Right ventricle myocardium inferior (tissue), 1 donor: ENCODE results near the gene PRRX1. TPM values are rescaled to one million over a fixed set of nuclear protein-coding genes. Genes with fewer than 3 reads are reported as not detected.

ENCODE experiments used
- ATAC-seq: fragments of 200-7000 bp; cut with Tn5 transposase; one replicate; pipeline ENCODE4 v1.9.1; 2020; ENCODE audit warnings: mild to moderate bottlenecking, moderate library complexity
- DNase-seq: peaks from one replicate; pipeline ENCODE4 v3.0.0; 2021; ENCODE audit errors: missing footprints
- intact Hi-C: fragments of 100-400 bp; cut with DNase I; formaldehyde crosslinking; loops from one replicate; pipeline ENCODE4 v1.11.0; 2022
- total RNA-seq: library from RNA; stranded (reverse); fragmentation: NEBNext Ultra II Directional; extraction: Animal tissue kit (Norgen Biotek cat#: 25700); gene quantifications from one replicate; pipeline ENCODE4 v1.2.1, GENCODE V29; 2021
- donor health status: DM: no; HTN: yes; CAD: no; lungs with severe emphysema.

The PRRX1 gene
- total RNA-seq, 1 donor from 2014 or later, result 46.3 TPM

DNA sequence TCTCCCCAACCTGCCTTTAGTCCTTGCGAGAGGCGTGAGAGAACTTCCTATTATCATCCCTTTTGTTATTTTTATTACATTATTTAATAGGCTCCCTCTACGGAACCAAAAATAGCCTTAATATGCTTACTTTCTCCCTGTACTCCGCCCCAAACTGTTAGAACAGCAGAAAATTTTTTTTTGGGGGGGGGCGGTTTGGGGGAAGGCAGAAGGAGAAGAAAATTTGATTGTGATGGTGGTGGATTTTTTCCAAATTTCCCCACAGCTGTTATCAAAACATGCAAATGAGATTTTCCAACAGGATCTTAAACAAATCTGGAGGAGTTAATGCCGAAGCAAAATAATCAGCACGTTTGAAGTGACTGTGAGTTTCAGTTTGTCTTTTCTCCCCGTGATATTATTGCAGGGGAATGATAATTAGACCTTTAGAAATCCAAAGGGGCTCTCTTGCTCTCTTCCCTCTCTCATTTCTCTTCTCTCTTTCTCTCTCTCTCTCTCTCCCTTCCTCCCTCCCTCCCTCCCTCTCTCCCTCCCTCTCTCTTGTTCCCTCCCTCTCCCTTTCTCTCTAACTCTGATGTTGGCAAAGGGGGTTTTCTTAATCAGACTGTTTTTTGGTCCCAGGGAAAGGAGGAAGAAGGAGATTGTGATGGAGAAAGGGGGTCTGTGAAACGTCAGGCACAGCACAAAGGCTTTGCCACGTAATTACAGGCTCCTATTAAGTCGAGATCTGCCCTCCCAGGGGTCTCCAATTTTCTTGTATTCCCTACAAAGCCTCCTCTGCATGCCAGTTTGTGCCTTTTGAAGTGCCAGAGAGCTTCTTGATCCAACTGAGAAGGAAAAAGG is 1.1 kb upstream of the PRRX1 start:
- peak; percentile 30 for ATAC-seq

DNA sequence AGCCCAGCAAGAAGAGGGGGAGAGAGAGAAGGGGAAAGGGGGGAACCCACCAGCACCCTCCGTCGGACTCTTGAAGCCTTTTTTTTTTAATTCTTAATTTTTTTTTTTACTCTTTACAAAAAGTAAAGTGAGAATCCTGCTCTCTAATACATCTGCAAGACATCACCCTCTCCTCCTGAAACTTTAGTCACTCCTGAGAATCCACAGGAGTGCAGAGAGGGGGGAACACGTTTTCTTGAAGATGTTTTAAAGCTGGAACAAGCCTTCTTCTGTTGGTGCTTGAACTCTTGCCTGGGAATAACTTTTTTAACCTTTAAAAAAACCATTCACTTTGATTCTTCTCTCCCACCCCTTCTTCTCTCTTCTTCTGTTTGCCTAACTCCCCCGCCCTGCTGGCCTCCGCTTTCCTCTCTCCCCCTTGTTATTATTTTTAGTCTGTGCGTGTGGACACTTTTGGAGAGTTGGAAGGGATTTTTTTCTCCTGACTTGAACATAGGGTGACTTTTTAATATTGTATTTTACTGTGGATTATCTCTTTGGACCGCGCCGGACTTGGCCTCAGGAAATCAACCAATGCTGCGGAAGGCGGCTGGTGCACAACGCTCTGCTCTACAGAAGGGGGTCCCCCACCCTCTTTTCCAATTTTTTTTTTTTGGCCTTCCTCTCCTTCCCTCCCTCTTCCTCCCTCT is 383 bp upstream of the PRRX1 start:
- ATAC-seq (peak; percentile 24), DNase-seq (no peak)
- intact Hi-C loops, result loop anchor here (2.0 to 10.0 kb wide), 6 partner anchors 101 to 591 kb away; partner anchors contain the start of genes GORAB, KIFAP3 and NTMT2

More for the DNA sequence above, 1.1 kb upstream of the PRRX1 start:
- intact Hi-C loops, result loop anchor here (5.0 to 10.0 kb wide), 5 partner anchors 102 to 590 kb away; partner anchors contain the start of genes KIFAP3 and NTMT2
- DNase-seq, result no peak

DNA sequence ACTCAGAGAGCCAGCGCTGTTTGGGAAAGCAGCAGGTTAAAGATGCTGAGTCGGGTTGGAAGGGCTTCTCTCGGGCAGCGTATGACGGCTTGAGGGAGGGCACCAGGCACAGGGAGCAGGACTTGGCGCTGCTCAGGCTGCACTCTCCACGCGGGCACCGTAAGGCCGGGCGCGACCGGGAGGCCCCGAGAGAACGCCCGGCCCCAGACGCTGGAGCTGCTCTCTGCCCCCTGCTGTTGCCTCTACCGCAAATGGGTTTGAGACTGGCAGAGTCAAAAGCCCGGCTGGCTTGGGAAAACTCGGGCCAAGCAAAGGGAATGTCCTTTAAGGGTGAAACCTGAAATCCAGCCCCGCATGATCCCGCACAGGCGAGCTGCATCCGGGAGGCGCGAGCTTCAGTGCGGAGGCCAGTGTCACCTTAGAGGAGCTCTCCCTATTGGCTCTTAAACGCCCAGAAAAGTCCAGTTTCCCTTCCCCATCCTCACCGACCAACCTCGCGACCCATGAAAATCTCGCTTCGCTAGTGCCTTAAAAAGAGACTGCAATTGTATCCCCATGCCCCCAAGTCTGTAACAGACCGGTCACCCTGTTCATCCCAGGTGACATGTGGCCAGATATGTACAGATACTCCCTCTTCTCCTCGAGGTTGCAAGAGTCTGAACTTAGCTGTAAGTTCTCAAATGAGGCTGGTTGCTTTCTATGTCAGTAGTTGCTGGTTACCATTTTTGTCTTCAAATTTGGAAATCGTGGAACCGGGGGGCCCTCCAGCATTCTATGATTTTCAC is 1.1 kb downstream of the PRRX1 start:
- intact Hi-C loops, result loop anchor here (2.0 to 10.0 kb wide), 7 partner anchors 67 to 593 kb away; partner anchors contain the start of genes GORAB, KIFAP3 and NTMT2
- DNase-seq (peak; percentile 78), ATAC-seq (peak; percentile 67)

DNA sequence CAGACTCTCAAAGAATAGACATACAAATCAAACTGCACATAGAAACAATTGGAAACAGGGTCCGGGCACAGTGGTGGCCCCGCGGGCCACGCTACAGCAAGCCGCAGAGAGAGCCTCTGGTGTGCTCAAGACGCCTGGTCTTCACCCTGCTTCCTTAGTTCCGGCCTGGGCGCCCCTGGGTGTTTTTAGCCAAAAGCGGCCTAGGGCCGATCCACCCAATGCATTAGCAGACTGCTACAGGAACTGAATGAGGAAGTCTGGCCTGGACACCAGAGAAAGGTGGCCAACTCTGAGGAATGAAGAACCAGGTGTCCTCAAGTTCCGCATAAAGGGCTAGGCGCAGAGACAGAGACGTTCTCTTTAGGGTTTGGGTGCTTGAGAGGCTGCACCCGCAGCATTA is 1.7 kb downstream of the PRRX1 start:
- DNase-seq, result no peak
- no peak for ATAC-seq
- intact Hi-C loops, result loop anchor here (2.0 to 10.0 kb wide), 4 partner anchors 67 to 251 kb away; partner anchors contain the start of gene GORAB

DNA sequence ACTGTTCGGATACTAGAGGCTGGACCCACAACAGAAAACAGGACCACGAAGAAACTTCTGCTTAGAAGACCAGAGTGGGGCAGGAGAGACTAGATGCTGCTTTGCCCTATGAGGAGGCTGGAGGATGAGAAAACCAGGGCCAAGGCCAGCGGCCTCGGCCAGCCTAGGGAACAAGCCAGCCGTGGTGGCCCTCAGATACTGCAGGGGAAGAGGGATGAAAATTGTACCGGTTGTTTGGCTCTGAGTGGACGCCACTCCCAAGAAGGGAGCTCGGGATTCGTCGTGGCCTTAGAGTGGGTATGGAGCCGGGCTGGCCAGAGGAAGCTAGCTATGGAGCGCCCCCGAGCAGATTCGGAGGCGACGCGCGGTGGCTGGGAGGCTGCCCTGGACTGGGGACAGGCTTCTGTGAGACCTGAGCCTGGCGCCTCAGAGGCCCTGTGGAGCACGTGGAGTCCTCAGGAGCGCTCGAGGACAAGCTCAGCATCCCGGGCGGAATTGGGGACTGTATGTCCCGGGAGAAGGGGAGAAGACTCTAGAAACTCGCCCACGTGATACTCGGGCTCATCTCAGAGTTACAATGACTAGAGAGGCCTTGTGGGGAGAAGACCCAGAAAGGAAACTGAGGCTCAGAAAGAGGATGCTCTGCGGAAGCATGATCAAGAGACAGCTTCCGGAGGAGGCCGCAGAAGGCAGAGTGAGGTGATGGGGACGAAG is 2.8 kb downstream of the PRRX1 start:
- DNase-seq (no peak), ATAC-seq (no peak)
- intact Hi-C loops, result loop anchor here (5.0 to 10.0 kb wide), 3 partner anchors 66 to 252 kb away; no protein-coding TSS in a partner anchor

DNA sequence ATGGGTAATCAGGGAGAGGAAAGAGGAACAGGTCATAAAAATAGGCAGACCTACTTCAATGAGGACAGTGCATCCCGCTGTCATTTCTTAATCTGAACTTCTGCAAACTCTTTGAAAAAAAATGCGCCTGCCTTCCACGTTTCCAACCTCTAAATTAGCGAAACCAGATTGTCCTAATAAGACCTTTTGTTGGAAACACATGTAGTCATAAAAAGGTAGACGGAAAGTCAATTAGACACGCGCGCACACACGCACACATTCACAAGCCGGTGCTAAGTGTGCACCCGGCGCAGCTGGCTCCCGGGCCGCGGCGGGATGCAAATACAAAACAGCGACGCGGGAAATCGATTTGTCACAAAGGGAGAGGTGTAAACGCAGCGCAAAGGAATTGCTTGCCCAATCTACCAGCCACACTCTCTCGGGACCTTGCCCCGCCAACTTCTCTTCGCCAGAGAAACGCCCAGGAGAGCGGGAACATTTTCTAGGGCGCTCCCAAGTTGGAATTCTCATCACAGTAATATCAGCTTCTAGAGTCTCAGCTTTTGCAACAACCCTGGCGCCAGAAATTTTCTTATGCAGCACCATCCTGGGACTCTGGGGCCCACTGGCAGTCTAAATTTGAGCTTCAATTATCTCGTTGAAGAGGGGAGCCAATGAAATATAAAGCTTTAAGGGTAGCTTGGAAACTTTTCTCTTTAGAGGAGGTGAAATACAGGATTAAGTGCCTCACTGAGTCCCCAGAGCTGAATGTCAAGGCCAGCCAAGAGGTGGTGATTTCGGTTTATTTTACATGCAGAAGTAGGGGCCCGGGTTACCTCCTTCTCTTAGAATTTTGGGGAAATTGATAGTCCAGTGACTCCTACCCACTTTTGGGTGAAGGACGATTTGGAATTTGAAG is 4.5 kb downstream of the PRRX1 start:
- intact Hi-C loops, result loop anchor here (5.0 to 10.0 kb wide), 3 partner anchors 64 to 254 kb away; no protein-coding TSS in a partner anchor
- ATAC-seq, result no peak
- no peak for DNase-seq

DNA sequence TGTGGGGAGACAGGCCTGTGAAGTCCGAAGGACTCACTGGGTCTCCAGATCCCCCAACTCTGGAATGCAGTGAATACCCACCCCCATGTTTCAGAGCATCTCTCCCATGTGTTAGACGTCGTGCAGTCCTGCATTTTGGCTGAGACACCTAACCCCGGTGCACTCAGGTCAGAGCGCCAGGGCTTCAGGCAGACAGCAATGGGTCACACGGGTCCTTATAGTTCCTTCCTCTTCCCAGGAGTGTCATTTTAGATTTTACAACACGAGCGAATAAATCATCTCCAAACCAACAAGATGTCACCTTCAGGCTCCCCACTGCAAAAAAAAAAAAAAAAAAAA is 5.1 kb downstream of the PRRX1 start:
- DNase-seq, result no peak
- ATAC-seq, result no peak
- intact Hi-C loops, result loop anchor here (5.0 to 10.0 kb wide), 3 partner anchors 63 to 254 kb away; no protein-coding TSS in a partner anchor

DNA sequence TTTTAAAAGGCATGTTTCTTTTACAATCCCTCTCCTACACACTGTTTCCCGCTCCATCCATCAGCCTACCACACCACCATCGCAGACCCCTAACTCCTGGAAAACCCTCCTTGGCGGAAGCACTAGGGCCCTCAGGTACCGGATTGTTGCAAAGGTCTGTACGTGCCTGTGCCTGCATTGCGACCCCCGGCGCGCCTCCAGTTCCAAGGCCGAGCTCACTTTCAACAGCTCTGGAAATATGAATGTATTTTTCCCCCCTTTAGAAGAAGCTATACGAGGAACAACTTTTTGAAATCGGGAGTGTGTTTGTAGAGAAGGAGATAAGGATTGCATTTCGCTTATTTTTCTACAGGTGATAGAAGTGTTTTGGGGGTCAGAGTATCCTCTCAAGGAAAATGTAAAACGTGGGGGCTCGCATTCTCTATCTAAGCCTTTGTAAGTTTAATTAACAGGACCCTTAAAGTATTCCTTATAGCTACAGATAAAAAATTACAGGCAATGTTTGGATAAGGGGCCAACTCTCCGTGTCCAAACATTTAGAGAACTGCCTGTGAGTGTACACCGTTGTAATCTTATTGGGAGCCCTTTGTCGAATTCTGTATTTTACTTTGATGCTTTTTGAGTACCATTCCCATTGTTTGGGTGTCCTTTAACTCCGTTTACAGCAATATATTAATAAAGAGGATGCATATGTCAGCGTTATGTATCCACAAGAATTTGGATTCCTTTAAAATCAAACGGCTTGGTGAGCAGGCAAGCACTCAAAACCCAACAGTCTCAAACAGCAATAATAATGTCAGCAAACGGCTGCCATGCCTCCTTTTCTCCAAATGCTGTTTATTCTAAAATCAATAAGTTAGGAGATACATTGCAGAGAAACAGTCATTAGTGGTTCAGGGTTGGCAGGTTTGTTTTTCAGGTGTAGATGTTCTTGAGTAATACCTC is 5.9 kb downstream of the PRRX1 start:
- no peak for ATAC-seq
- intact Hi-C loops, result loop anchor here (5.0 to 10.0 kb wide), 3 partner anchors 62 to 255 kb away; no protein-coding TSS in a partner anchor

DNA sequence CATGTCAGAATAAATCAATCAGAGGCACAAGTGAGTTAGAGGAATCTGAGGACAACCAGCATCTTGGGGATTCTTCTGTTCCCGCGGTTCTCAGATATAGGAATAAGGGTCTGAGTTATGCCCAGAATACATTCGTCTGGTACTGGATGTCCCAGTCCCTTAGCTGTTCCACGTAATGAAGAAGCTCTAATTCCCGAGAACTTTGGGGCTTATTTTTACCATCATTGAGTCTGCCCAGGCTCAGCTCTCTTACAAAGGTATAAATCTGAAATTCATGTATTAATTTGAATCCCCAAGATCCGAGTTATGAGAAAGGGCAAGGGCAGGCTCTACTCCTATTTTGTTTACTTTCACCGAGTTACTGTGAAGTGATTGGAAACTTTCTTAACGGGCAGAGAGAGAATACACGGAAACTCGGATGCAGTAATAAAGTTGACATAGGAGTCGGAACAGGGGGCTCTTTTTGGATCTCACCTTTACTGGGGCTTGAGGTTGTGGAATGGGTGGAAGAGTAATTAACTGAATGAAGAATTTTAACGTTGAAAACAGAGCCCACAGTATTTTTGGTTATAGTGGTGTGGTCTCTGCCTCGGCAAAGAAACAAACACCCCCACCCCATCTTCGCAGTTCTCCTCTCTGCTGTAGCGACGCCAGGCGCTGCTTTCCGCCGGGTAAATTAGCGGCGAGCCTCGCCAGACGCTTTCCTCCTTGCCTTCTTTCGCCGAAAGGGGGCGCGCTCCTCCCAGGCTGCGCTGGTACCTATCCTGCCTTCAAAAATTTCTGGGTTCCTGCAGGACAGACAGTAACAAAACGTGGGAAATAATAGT is 7.1 kb downstream of the PRRX1 start:
- intact Hi-C loops, result no loop called here
- no peak for ATAC-seq
- DNase-seq, result peak; percentile 76

More for the DNA sequence above, 5.9 kb downstream of the PRRX1 start:
- no peak for DNase-seq

DNA sequence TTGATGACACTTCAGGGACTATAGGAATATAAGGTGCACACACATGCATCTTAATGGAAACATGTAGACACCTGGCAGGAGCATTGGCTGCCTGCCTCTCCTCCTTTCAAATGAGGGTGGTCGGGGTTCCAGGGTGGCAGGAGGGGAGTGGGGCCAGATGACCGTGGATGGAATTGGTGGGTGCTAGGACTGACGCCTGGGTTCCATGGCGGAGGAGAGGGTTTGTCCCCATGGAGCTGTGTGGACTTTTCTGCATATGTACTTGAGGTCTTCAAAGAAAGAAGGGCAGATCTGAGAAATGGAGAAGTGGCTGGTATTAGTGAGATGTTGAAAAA is 7.7 kb downstream of the PRRX1 start:
- DNase-seq (no peak), ATAC-seq (no peak)
- intact Hi-C loops, result no loop called here

DNA sequence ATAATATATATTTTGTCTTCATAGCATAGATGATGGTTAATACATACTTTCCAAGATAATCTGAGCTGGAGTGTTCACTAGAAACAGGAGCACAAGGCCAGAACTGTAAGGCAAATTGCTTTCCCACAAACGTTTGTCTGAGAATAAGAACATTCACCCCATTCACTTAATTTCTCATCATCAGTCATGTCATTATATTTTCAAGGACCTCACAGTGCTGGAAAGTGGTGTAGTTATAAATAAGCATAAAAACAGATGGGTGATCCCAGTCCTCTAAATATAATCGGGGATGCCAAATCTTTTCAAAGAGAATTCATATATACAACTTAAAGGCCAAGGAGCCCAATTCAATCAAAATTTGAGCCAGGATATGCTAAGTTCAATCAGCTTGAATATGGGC is 8.4 kb downstream of the PRRX1 start:
- DNase-seq (no peak), ATAC-seq (no peak)
- intact Hi-C loops, result no loop called here

DNA sequence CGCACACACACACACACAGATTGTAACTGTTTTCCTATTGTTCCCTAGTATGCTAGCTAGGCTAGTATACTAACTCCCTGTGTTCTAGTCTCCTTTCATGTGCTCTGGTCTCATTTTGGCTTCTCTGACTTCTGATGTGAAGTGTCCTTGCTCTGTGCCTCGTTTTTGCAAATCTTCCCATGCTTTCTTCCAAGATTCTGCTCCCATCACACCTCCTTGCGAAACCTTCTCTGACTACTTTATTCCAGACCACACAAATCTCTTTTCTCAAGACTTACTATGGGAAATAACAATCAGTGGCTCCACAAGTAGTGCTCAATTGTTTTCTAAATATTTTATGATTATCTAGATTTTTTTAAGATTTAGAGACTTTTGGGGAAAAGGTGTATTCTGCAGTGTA is 10.3 kb downstream of the PRRX1 start:
- intact Hi-C loops, result no loop called here
- ATAC-seq (no peak), DNase-seq (no peak)

DNA sequence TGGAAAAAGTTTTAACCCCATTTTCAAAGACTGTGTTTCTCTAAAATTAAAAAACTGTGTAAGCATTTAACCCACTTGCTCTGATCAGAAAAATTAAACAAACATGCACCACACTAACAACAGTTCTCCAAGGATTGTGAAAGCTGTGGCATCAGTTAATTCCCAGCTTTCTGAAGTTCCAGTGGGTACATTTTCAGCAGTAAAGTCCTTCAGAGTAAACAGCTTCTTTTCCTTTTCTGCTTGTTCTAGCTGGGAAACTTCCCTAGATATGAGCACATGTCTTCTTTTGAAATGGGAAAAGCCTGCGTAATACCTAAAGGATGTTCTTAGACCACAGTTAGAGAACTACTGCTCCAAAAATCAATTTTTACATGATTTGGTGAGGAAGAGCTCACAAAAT is 11.1 kb downstream of the PRRX1 start:
- intact Hi-C loops, result no loop called here
- ATAC-seq, result no peak

DNA sequence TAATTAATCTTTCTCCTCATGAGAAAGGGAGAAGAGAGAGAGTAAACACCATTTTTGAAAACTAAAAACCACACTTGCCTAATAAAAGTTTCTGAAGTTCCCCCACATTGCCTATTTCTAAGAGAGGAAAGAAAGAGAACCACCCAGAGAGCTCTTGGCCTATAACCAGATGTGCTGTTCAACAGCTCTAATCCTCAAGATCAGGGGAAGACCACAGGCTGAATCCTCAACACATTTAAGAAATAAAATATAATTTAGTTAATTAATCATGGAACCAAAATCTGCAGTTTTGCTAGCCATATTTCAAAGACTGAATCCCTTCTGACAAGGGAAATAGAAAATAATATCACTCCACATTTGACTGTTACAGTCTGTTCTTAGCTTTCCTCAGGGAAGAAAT is 11.9 kb downstream of the PRRX1 start:
- intact Hi-C loops, result no loop called here

More for the DNA sequence above, 11.1 kb downstream of the PRRX1 start:
- no peak for DNase-seq

DNA sequence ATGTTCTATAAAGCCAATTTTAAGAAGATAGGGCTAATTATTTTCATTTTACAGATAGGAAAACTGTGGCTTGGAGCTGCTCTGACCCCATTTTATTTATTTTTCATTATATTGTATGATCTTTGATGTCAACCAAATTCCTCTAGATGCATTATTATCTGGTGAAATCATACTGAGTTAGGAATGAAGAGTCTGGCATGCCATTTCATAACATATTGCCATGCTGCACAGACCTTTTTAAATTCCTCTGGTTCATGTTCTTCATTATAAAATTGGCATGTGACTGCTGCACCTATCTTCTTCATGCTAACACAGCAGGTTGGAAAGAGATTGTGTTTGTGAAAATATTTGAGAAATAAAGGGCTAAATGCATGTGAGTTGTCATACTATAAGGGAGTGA is 12.7 kb downstream of the PRRX1 start:
- ATAC-seq, result no peak
- intact Hi-C loops, result no loop called here
- no peak for DNase-seq

More for the DNA sequence above, 11.9 kb downstream of the PRRX1 start:
- DNase-seq (no peak), ATAC-seq (no peak)
